Activated CD4-positive, alpha-beta T cell treated with anti-CD3 and anti-CD28 coated beads, Interleukin-2, Interleukin-6, amounts not matched to agents 100 ng/mL and 50 ng/mL, durations not matched to agents 16 hours and 8 hours (primary cell): ENCODE results near the gene LYPD6B.
"Not testable (repeated sequence)": the region's sequence is repeated elsewhere in the genome, so short reads cannot be mapped to it uniquely, and the experiment has no call there.

ENCODE experiments used
- DNase-seq: peaks from one replicate; pipeline ENCODE4 v3.0.0-alpha.2; 2020

LYPD6B gene

GRCh38 chr2:149221898-149222297, 183.4 kb downstream of the LYPD6B start:
- no peak for DNase-seq

DNA sequence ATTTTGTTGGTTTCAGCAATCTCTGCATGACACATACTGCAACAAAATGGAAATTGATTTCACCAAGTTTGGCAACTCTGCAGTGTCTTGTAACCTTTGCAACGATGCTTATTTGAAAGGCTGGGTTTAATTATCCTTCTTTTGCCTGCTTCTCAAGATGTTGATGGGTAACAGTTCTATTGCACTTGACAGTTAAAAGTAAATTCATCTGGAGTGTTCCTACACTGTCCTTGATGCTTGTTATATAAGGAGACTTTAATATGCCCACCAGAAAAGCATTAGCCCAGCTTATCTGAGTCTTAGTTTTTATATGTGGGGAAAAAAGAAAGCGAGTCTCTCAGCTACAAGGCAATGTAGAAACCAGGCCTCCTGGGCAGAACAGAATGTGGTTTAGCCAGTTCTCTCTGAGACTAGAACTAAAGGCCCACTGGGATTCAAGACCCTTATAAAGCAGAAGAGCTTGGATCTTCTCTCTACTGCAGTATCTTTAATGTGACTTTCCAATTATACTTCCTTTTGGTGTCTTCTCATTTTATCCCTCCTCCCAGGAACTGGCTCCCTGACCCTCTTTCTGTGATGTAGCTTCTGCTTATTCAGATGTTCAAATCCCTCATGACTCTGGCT, 185.1 kb downstream of the LYPD6B start:
- DNase-seq, result no peak

GRCh38 chr2:149224543-149224942, 186.0 kb downstream of the LYPD6B start:
- no peak for DNase-seq

DNA sequence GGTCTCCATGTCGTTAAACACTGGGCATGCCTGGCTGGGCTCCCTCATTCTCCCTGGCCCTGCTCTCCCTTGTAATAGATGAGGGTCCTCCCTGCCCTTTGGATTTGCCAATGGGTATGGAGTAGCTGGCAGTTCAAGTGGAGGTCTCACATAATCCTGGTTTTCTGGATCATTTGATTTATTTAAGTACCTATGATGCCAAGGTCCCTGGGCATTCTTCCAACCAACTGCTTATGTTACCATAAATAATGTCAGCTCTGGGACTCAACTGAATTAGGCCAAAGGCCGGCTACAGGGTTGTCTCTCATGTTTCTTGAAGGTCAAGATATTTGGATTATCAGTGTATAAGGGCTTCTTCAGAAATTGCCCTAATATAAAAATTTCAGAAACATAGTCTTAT, 186.9 kb downstream of the LYPD6B start:
- no peak for DNase-seq

- no peak for DNase-seq
Measured at GRCh38 chr2:149226790-149227189, 188.3 kb downstream of the LYPD6B start.

- DNase-seq, result no peak
Measured at GRCh38 chr2:149235816-149236375, 197.4 kb downstream of the LYPD6B start.

GRCh38 chr2:149236410-149236809, 197.9 kb downstream of the LYPD6B start:
- no peak for DNase-seq

GRCh38 chr2:149246186-149246585, 207.7 kb downstream of the LYPD6B start:
- no peak for DNase-seq

DNA sequence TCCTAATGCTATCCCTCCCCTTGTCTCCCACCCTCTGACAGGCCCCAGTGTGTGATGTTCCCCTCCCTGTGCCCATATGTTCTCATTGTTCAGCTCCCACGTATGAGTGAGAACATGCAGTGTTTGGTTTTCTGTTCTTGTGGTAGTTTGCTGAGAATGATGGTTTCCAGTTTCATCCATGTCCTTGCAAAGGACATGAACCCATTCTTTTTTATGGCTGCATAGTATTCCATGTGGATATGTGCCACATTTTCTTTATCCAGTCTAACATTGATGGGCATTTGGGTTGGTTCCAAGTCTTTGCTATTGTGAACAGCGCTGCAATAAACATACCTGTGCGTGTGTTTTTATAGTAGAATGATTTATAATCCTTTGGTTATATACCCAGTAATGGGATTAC, 212.9 kb downstream of the LYPD6B start:
- DNase-seq, result not testable (repeated sequence)

- DNase-seq, result not testable (repeated sequence)
Measured at GRCh38 chr2:149256877-149257276, 218.4 kb downstream of the LYPD6B start.

GRCh38 chr2:149258531-149258930, 220.0 kb downstream of the LYPD6B start:
- DNase-seq, result no peak

DNA sequence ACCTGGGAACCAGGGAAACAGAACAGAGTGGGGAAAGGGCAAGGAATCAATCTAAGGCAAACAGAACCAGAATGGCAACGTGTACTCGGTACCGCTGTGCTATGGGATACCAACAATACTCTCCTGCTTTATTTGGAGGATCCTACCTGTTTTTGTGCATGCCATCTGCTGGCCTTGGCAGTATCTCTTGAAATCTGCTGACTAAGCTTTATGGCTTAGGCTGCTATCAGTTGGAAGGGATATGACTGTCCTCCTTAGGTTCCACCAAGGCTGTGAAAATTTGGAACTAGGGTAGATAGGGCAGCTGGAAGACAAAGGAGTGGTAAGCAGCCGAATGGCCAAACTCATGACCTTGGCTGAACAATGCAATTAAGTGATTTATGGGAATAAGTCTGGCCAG, 220.6 kb downstream of the LYPD6B start:
- DNase-seq, result no peak

DNA sequence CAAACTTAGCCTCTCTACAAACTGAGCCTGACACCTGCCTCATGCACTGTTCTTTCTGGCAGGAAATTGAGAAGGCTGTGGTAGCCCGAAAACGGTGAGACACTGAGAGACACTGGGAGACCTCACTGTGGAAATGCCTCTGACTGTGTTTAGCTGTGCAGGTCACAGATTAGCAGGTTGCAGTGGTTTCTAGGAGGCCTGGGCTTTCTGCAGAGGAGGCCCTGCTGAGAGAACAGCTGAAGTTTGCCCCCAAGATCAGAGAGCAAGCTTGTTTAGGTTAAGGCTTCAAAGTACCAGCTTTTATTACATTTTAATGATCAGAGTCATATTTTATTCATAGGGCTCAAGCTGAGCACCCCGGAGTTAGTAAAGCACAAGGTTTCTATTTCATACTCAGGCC, 223.2 kb downstream of the LYPD6B start:
- no peak for DNase-seq
